A673 (cell line): ENCODE data around the gene ASB3.

Experiments used
- EZH2 ChIP-seq: fragments of 200-600 bp; sonication (generic); IDR thresholded peaks from 2 replicates; pipeline ENCODE4 v1.6.1; 2017; ENCODE audit warnings: borderline replicate concordance, low read depth, mild to moderate bottlenecking, mixed read lengths, antibody characterized with exemption, low read length; ENCODE audit not compliant: poor library complexity, severe bottlenecking
- TF ChIP-seq, protein P1 (sequence below): fragments of 300-800, 200-600 bp; sonication (generic); conservative IDR thresholded peaks from 2 replicates; pipeline ENCODE4 v1.5.1; 2017; ENCODE audit warnings: low read depth, mild to moderate bottlenecking, antibody characterized with exemption, low read length, moderate library complexity, mixed read lengths

DNA sequence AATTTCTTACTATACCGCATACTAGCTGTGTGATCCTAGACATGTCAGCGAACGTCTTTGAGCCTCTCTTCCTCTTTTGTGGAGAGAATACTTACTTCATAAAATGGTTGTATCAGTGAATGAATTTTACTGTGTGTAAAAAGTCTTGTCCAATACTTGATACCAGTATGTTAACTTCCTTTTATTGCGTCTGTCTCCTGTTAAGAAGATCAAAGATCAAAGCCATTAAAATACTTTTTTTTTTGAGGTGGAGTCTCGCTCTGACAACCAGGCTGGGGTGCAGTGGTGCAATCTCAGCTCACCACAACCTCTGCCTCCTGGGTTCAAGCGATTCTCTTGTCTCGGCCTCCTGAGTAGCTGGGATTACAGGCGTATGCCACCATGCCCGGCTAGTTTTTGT, 33.3 kb upstream of the ASB3 start:
- TF ChIP-seq, protein P1, sequence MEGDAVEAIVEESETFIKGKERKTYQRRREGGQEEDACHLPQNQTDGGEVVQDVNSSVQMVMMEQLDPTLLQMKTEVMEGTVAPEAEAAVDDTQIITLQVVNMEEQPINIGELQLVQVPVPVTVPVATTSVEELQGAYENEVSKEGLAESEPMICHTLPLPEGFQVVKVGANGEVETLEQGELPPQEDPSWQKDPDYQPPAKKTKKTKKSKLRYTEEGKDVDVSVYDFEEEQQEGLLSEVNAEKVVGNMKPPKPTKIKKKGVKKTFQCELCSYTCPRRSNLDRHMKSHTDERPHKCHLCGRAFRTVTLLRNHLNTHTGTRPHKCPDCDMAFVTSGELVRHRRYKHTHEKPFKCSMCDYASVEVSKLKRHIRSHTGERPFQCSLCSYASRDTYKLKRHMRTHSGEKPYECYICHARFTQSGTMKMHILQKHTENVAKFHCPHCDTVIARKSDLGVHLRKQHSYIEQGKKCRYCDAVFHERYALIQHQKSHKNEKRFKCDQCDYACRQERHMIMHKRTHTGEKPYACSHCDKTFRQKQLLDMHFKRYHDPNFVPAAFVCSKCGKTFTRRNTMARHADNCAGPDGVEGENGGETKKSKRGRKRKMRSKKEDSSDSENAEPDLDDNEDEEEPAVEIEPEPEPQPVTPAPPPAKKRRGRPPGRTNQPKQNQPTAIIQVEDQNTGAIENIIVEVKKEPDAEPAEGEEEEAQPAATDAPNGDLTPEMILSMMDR: no peak
- TF ChIP-seq EZH2: no peak
